Measurements from ENCODE around the gene FAAH.

FAAH gene

GRCh38 chr1:46401154-46401913 lies 7.2 kb downstream of the FAAH start:
- no peak for DNase-seq (ENCODE audit: low read depth)

- no peak for DNase-seq (ENCODE audit: low read depth)
Measured at GRCh38 chr1:46401964-46402626, 8.0 kb downstream of the FAAH start.

GRCh38 chr1:46403916-46404315 lies 9.8 kb downstream of the FAAH start:
- DNase-seq (ENCODE audit: low read depth), result no peak

- DNase-seq (ENCODE audit: low read depth), result no peak
Measured at GRCh38 chr1:46404482-46405196, 10.5 kb downstream of the FAAH start.

GRCh38 chr1:46405197-46405555 lies 11.1 kb downstream of the FAAH start:
- no peak for DNase-seq (ENCODE audit: low read depth)

GRCh38 chr1:46405724-46406123 lies 11.6 kb downstream of the FAAH start:
- no peak for DNase-seq (ENCODE audit: low read depth)

- DNase-seq (ENCODE audit: low read depth), result no peak
Measured at GRCh38 chr1:46406881-46407608, 12.9 kb downstream of the FAAH start.

- DNase-seq (ENCODE audit: low read depth), result no peak
Measured at GRCh38 chr1:46407636-46408035, 13.5 kb downstream of the FAAH start.

GRCh38 chr1:46408356-46409062 lies 14.4 kb downstream of the FAAH start:
- no peak for DNase-seq (ENCODE audit: low read depth)

GRCh38 chr1:46409063-46409372 lies 14.9 kb downstream of the FAAH start:
- no peak for DNase-seq (ENCODE audit: low read depth)

GRCh38 chr1:46410156-46411009 lies 16.3 kb downstream of the FAAH start:
- DNase-seq (ENCODE audit: low read depth), result no peak

GRCh38 chr1:46411010-46411405 lies 16.9 kb downstream of the FAAH start:
- no peak for DNase-seq (ENCODE audit: low read depth)

- no peak for DNase-seq (ENCODE audit: low read depth)
Measured at GRCh38 chr1:46411601-46412341, 17.7 kb downstream of the FAAH start.

- no peak for DNase-seq (ENCODE audit: low read depth)
Measured at GRCh38 chr1:46412893-46413595, 18.9 kb downstream of the FAAH start.

- DNase-seq (ENCODE audit: low read depth), result no peak
Measured at GRCh38 chr1:46413596-46413985, 19.5 kb downstream of the FAAH start.

GRCh38 chr1:46415514-46415913 lies 21.4 kb downstream of the FAAH start:
- no peak for DNase-seq (ENCODE audit: low read depth)

GRCh38 chr1:46418976-46419375 lies 24.9 kb downstream of the FAAH start:
- DNase-seq (ENCODE audit: low read depth), result no peak

GRCh38 chr1:46420533-46420915 lies 26.4 kb downstream of the FAAH start:
- no peak for DNase-seq (ENCODE audit: low read depth)

- DNase-seq (ENCODE audit: low read depth), result no peak
Measured at GRCh38 chr1:46421739-46422138, 27.6 kb downstream of the FAAH start.
